AG04450 (cell line): ENCODE data around the gene SKAP1. TPM values are rescaled to one million over a fixed set of nuclear protein-coding genes. Genes with fewer than 3 reads are reported as not detected.
A peak's percentile ranks its signal among the peaks of the same experiment; 100 is the strongest.

Source experiments
- CTCF ChIA-PET: fragments of 300-600, 350-600 bp; formaldehyde crosslinking; extraction: SDS; loops from one replicate; lab custom pipeline; 2022; ENCODE audit warnings: antibody characterized with exemption, inconsistent platforms; lab: Charles Lee
- POLR2A ChIA-PET: fragments of 350-600 bp; formaldehyde crosslinking; extraction: SDS; loops from one replicate; lab custom pipeline; 2021; ENCODE audit warnings: antibody characterized with exemption, inconsistent platforms; lab: Yijun Ruan, JAX
- DNase-seq: peaks from one replicate; pipeline ENCODE4 v3.0.0-alpha.2; 2011; ENCODE audit warnings: low read depth, low spot score
- H3K27ac ChIP-seq: one replicate; pipeline ENCODE4 v1.5.1; 2012; ENCODE audit warnings: low read depth, low read length, control low read depth
- H3K27me3 ChIP-seq: one replicate; pipeline ENCODE4 v1.6.0; 2012; ENCODE audit warnings: low read length; ENCODE audit not compliant: control insufficient read depth, insufficient read depth
- H3K4me3 ChIP-seq: 2 replicates; pipeline ENCODE4 v1.5.1; 2011; ENCODE audit warnings: mild to moderate bottlenecking, low read depth, low read length, control low read depth
- H3K9me3 ChIP-seq: 2 replicates; pipeline ENCODE4 v1.5.1; 2012; ENCODE audit warnings: low read length; ENCODE audit not compliant: control insufficient read depth, insufficient read depth
- CTCF ChIP-seq: IDR thresholded peaks from 2 replicates; pipeline ENCODE4 v1.5.1; 2011; ENCODE audit warnings: low read depth, low read length, control low read depth, inconsistent platforms
- polyA plus RNA-seq: library from polyadenylated mRNA; depleted of rRNA; stranded (reverse); fragments of >200 nt; gene quantifications from 2 replicates; pipeline ENCODE4 v1.2.3, GENCODE V29; 2011

SKAP1 gene
- polyA plus RNA-seq, 1 experiment: not detected

GRCh38 chr17:48219617-48220016 lies 210.4 kb downstream of the SKAP1 start:
- DNase-seq: no peak
- Histone ChIP-seq H3K27ac (no peak overlapping the region), H3K4me3 (no peak overlapping the region), H3K9me3 (no peaks in the 10 kb centered on the region), H3K27me3 (peaks cover 46% of the 10 kb centered on the region)
- ChIA-PET POLR2A (no interaction called here), CTCF (no interaction called here)
- TF ChIP-seq CTCF: no peak

- Histone ChIP-seq H3K9me3 (no peaks in the 10 kb centered on the region), H3K27me3 (peaks cover 48% of the 10 kb centered on the region), H3K27ac (no peak overlapping the region), H3K4me3 (no peak overlapping the region)
- ChIA-PET POLR2A (no interaction called here), CTCF (interaction anchor here (1.1 to 1.8 kb wide), 3 partner anchors 44 to 403 kb away, joined by 3 to 8 read pairs (median 3); no protein-coding TSS in a partner anchor)
- TF ChIP-seq CTCF: peak; percentile 46; the same call in 1 of the 2 replicates
- no peak for DNase-seq
Observed at GRCh38 chr17:48215583-48216139, 214.4 kb downstream of the SKAP1 start.

- Histone ChIP-seq H3K27ac (no peak overlapping the region), H3K4me3 (no peak overlapping the region), H3K27me3 (peaks cover 52% of the 10 kb centered on the region), H3K9me3 (no peaks in the 10 kb centered on the region)
- DNase-seq: no peak
- ChIA-PET POLR2A (no interaction called here), CTCF (no interaction called here)
- TF ChIP-seq CTCF: no peak
Observed at GRCh38 chr17:48213797-48214196, 216.2 kb downstream of the SKAP1 start.

GRCh38 chr17:48211787-48212186 lies 218.2 kb downstream of the SKAP1 start:
- H3K4me3 ChIP-seq: no peak overlapping the region
- peaks cover 49% of the 10 kb centered on the region for H3K27me3 ChIP-seq
- DNase-seq: no peak
- no peak overlapping the region for H3K27ac ChIP-seq
- CTCF ChIA-PET: no interaction called here
- no peaks in the 10 kb centered on the region for H3K9me3 ChIP-seq
- TF ChIP-seq CTCF: no peak
- POLR2A ChIA-PET: no interaction called here

- H3K27me3 ChIP-seq: peaks cover 49% of the 10 kb centered on the region
- no peaks in the 10 kb centered on the region for H3K9me3 ChIP-seq
- POLR2A ChIA-PET: no interaction called here
- no peak overlapping the region for H3K4me3 ChIP-seq
- H3K27ac ChIP-seq: no peak overlapping the region
- DNase-seq: no peak
- CTCF ChIA-PET: no interaction called here
- no peak for TF ChIP-seq CTCF
Observed at GRCh38 chr17:48211011-48211410, 219.0 kb downstream of the SKAP1 start.
